K562 (cell line): ENCODE data around the gene CCN2. TPM values are rescaled to one million over a fixed set of nuclear protein-coding genes. Genes with fewer than 3 reads are reported as not detected.

Experiments used
- ATAC-seq: fragments of 200-7000 bp; cut with Tn5 transposase; 3 replicates; pipeline ENCODE4 v1.9.1; 2020; ENCODE audit warnings: moderate library complexity
- BruUV-seq: library from RNA; stranded (reverse); fragments of 400-500 nt; replicated peaks from 2 replicates; lab custom pipeline; 2021; lab: Mats Ljungman, UMichigan
- CTCF ChIA-PET: fragments of 300-600 bp; formaldehyde crosslinking; extraction: SDS; loops from one replicate; lab custom pipeline; 2021; ENCODE audit warnings: low intra/inter-chr PET ratio; lab: Yijun Ruan, JAX
- POLR2A ChIA-PET: fragments of 300-600, 350-650 bp; sonication (Branson Sonifier 250); formaldehyde crosslinking; extraction: SDS; loops from one replicate; lab custom pipeline; 2021; ENCODE audit warnings: antibody characterized with exemption, inconsistent platforms; lab: Yijun Ruan, JAX
- DNase-seq, 4 experiments: peaks; one replicate each; pipeline versions ENCODE4 v3.0.0 to v3.0.0-alpha.2; 2011 to 2018; ENCODE audit warnings: low spot score in 3 of 4, mixed read lengths in 3 of 4; ENCODE audit errors: extremely low read depth in 1 of 4
- FAIRE-seq: peaks from 2 replicates; lab custom pipeline; 2011; peaks lifted over from hg19 to GRCh38; lab: Jason Lieb, UNC
- H2AFZ ChIP-seq: 2 replicates; pipeline ENCODE4 v1.6.0; 2011; ENCODE audit warnings: low read depth, low read length, control low read depth, inconsistent platforms
- H3K27ac ChIP-seq: fragments of 200-600 bp; 3 replicates; pipeline ENCODE4 v1.8.0; 2011; ENCODE audit warnings: low read depth, mild to moderate bottlenecking, control low read depth, inconsistent platforms, low read length, moderate library complexity, mixed read lengths; ENCODE audit errors: extremely low read depth
- H3K27me3 ChIP-seq, 2 experiments: fragments of 300-600 bp in 1 of 2; 2 replicates in 1 of 2; 3 replicates in 1 of 2; pipeline versions ENCODE4 v1.6.0 to v1.8.0; 2011; ENCODE audit warnings: inconsistent platforms in 2 of 2, low read length in 2 of 2, mild to moderate bottlenecking in 1 of 2, mixed read lengths in 1 of 2, moderate library complexity in 1 of 2; ENCODE audit not compliant: control insufficient read depth in 2 of 2, insufficient read depth in 2 of 2
- H3K36me3 ChIP-seq: fragments of 300-600 bp; 3 replicates; pipeline ENCODE4 v1.8.0; 2011; ENCODE audit warnings: mild to moderate bottlenecking, low read length, inconsistent platforms; ENCODE audit not compliant: control insufficient read depth, insufficient read depth
- H3K4me1 ChIP-seq, 2 experiments: fragments of 200-600 bp in 1 of 2; replicated peaks in 1 of 2; 2 replicates in 1 of 2; 3 replicates in 1 of 2; pipeline versions ENCODE4 v1.5.1 to v1.8.0; 2011; ENCODE audit warnings: inconsistent platforms in 2 of 2, low read length in 2 of 2, mild to moderate bottlenecking in 1 of 2, mixed read lengths in 1 of 2, moderate library complexity in 1 of 2; ENCODE audit not compliant: control insufficient read depth in 2 of 2, insufficient read depth in 2 of 2
- H3K4me2 ChIP-seq: 2 replicates; pipeline ENCODE4 v1.6.1; 2011; ENCODE audit warnings: low read length, control low read depth, inconsistent platforms, mixed read lengths; ENCODE audit not compliant: insufficient read depth
- H3K4me3 ChIP-seq: fragments of 200-600 bp; sonication (generic), shearing (Covaris generic); 2 replicates; pipeline ENCODE4 v1.5.1; 2016; ENCODE audit warnings: control low read depth, inconsistent platforms
- H3K79me2 ChIP-seq: fragments of 200-600 bp; 3 replicates; pipeline ENCODE4 v1.8.0; 2011; ENCODE audit warnings: low read length, inconsistent platforms; ENCODE audit not compliant: control insufficient read depth, insufficient read depth
- H3K9ac ChIP-seq, 2 experiments: 2 replicates each; pipeline versions ENCODE4 v1.6.0 to v1.6.1; 2011; ENCODE audit warnings: low read depth in 2 of 2, low read length in 2 of 2, control low read depth in 1 of 2, inconsistent platforms in 1 of 2, mild to moderate bottlenecking in 1 of 2, mixed read lengths in 1 of 2; ENCODE audit not compliant: insufficient read depth in 1 of 2
- H3K9me1 ChIP-seq: one replicate; pipeline ENCODE4 v1.6.0; 2011; ENCODE audit warnings: inconsistent platforms, mild to moderate bottlenecking, low read length, moderate library complexity; ENCODE audit not compliant: control insufficient read depth, insufficient read depth
- H3K9me3 ChIP-seq: replicated peaks from 2 replicates; pipeline ENCODE4 v1.5.1; 2011; ENCODE audit warnings: low read depth, low read length, inconsistent platforms; ENCODE audit not compliant: control insufficient read depth, insufficient read depth
- H4K20me1 ChIP-seq: replicated peaks from 2 replicates; pipeline ENCODE4 v1.6.1; 2011; ENCODE audit warnings: low read length, inconsistent platforms, mixed read lengths; ENCODE audit not compliant: control insufficient read depth, insufficient read depth
- BHLHE40 ChIP-seq: IDR thresholded peaks from 2 replicates; pipeline ENCODE4 v1.6.1; 2011; ENCODE audit warnings: low read length, improper control_type of control experiment
- CTBP1 ChIP-seq: fragments of 450-650 bp; IDR thresholded peaks from 2 replicates; pipeline ENCODE4 v1.6.1; 2016; ENCODE audit warnings: borderline replicate concordance
- MYBL2 ChIP-seq, 2 experiments: fragments of 450-650 bp in 1 of 2; sonication (generic) in 1 of 2; formaldehyde crosslinking in 1 of 2; IDR thresholded peaks; 2 replicates each; pipeline versions ENCODE4 v1.6.1 to v1.8.1; 2017 to 2022; ENCODE audit warnings: borderline replicate concordance in 1 of 2, inconsistent platforms in 1 of 2, low read depth in 1 of 2, mild to moderate bottlenecking in 1 of 2, missing genetic modification reagents in 1 of 2, moderate library complexity in 1 of 2
- NBN ChIP-seq: fragments of 450-650 bp; IDR thresholded peaks from 2 replicates; pipeline ENCODE4 v1.6.1; 2016; ENCODE audit warnings: low read depth, mild to moderate bottlenecking
- NFIX ChIP-seq: fragments of 250-450 bp; sonication (Bioruptor Pico); IDR thresholded peaks from 2 replicates; pipeline ENCODE4 v1.4.0; 2020; ENCODE audit warnings: low read depth, mild to moderate bottlenecking, moderate library complexity
- RBM39 ChIP-seq: fragments of 200-400 bp; formaldehyde crosslinking; optimal IDR thresholded peaks from 2 replicates; pipeline ENCODE3; 2018; ENCODE audit warnings: low read depth, low read length
- SMARCA5 ChIP-seq: fragments of 450-650 bp; IDR thresholded peaks from 2 replicates; pipeline ENCODE4 v1.6.1; 2016
- SMARCB1 ChIP-seq: IDR thresholded peaks from 2 replicates; pipeline ENCODE4 v1.6.1; 2011; ENCODE audit warnings: improper control_type of control experiment, low read depth; ENCODE audit not compliant: insufficient read length
- SP2 ChIP-seq: IDR thresholded peaks from 2 replicates; pipeline ENCODE4 v1.6.1; 2011; ENCODE audit warnings: mild to moderate bottlenecking, low read depth, low read length, moderate library complexity; ENCODE audit not compliant: poor library complexity, severe bottlenecking; ENCODE audit errors: extremely low read depth
- SRSF9 ChIP-seq: fragments of 200-400 bp; formaldehyde crosslinking; IDR thresholded peaks from 2 replicates; pipeline ENCODE4 v1.6.1; 2017; ENCODE audit warnings: low read depth, low read length, borderline replicate concordance
- ZNF780A ChIP-seq: fragments of 250-450 bp; sonication (Bioruptor Pico); IDR thresholded peaks from 2 replicates; pipeline ENCODE4 v1.5.0; 2021; ENCODE audit warnings: mild to moderate bottlenecking
- WGBS: fragments of 100-300 bp; shearing (Covaris generic); methylation state at CpG from one replicate; pipeline ENCODE4 v1.1.6; 2016; ENCODE audit warnings: low coverage, mixed read lengths; ENCODE audit not compliant: insufficient coverage; ENCODE audit errors: missing lambda C conversion rate; 5-methylcytosine and 5-hydroxymethylcytosine counted together
- in situ Hi-C: fragments of 300-500 bp; cut with MboI; formaldehyde crosslinking; loops from 4 replicates; pipeline ENCODE4 v1.15.0; 2018; ENCODE audit warnings: inconsistent platforms, mixed read lengths
- intact Hi-C: fragments of 100-400 bp; cut with micrococcal nuclease; formaldehyde crosslinking; loops from 2 replicates; pipeline ENCODE4 v1.14.2; 2022
- polyA plus RNA-seq, 8 experiments: library from polyadenylated mRNA; depleted of rRNA in 4 of 8; stranded (reverse) in 5 of 8; unstranded in 3 of 8; fragments of >200 nt; fragmentation: Nextera tagmentation in 2 of 8; fragmentation: Illumina TruSeq in 1 of 8; extraction: Ambion mirVana in 2 of 8; extraction: Trizol in 1 of 8; gene quantifications; 2 replicates each; pipeline versions ENCODE4 v1.2.1 to v1.2.3, GENCODE V29; 2011 to 2014; ENCODE audit warnings: inconsistent platforms in 1 of 8, missing spikeins in 1 of 8
- total RNA-seq, 7 experiments: library from RNA; depleted of rRNA in 6 of 7; stranded (reverse); fragments of >200 nt in 6 of 7; fragmentation: Illumina TruSeq in 2 of 7; extraction: Trizol in 2 of 7; gene quantifications; 2 replicates each; pipeline versions ENCODE4 v1.2.1 to v1.2.3, GENCODE V29; 2011 to 2021; ENCODE audit warnings: low replicate concordance in 1 of 7
- TF ChIP-seq, protein P1 (sequence below): fragments of 250-450 bp; sonication (Bioruptor Pico); IDR thresholded peaks from 2 replicates; pipeline ENCODE4 v1.8.0; 2022; ENCODE audit warnings: inconsistent platforms
- TF ChIP-seq, protein P2 (sequence below), 2 experiments: fragments of 200-800 bp in 1 of 2; sonication (Bioruptor generic) in 1 of 2; sonication (generic) in 1 of 2; formaldehyde crosslinking in 1 of 2; IDR thresholded peaks in 1 of 2; conservative IDR thresholded peaks in 1 of 2; 2 replicates each; pipeline versions ENCODE4 v1.5.0 to v1.6.1; 2016 to 2020; ENCODE audit warnings: missing compliant biosample characterization in 1 of 2, missing genetic modification characterization in 1 of 2, missing genetic modification reagents in 1 of 2
- TF ChIP-seq, protein P3 (sequence below): fragments of 450-650 bp; IDR thresholded peaks from 2 replicates; pipeline ENCODE4 v1.6.1; 2016; ENCODE audit warnings: low read depth, mild to moderate bottlenecking, moderate library complexity

CCN2 gene
- total and polyA plus RNA-seq, 9 of the 15 experiments (the other 6 are each of a cell fraction or from before 2014, with no cell fraction given) = 0.40 TPM; not detected in 8

DNA sequence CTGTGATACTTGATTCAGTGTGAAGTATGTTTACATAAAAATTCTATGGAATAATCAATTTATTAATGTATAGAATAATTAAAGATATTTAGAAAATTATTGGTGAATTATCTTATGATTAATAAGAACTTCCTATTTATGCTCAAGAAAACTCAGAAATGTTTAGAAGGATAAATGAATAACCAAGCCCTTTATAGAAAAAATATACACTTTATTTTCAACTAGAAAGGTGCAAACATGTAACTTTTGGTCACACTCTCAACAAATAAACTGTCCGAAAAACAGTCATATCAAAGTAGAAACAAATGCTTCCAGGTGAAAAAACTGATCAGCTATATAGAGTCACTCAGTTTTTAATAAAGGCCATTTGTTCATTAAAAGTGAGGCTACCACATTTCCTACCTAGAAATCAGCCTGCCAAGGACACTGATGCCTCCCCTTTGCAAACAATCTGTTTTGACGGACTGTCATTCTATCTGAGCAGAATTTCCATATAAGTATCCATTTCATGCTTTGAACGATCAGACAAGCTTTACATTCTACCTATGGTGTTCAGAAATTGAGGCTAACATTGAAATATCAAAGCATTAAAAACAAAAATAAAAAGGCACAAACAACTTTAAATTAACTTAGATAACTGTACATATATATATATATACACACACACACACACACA is 3.0 kb downstream of the CCN2 start (continued):
- TF ChIP-seq SMARCB1 = no peak
- no peak for TF ChIP-seq BHLHE40

- Histone ChIP-seq H3K27me3 (peaks cover 5 to 14% of the 10 kb centered on the region in 2 experiments; a peak in 4 of 5 replicates), H3K4me3 (no peak overlapping the region), H4K20me1 (no peaks in the 10 kb centered on the region), H3K27ac (no peak overlapping the region), H3K36me3 (no peaks in the 10 kb centered on the region), H3K9me1 (no peaks in the 10 kb centered on the region), H3K9ac (no peak overlapping the region), H2AFZ (no peak overlapping the region), H3K4me2 (no peak overlapping the region), H3K9me3 (no peaks in the 10 kb centered on the region), H3K4me1 (peaks cover 0 to 5% of the 10 kb centered on the region in 2 experiments; a peak in 1 of 5 replicates), H3K79me2 (no peaks in the 10 kb centered on the region)
- no TSS peak for BruUV-seq
- DNase-seq (no peak), FAIRE-seq (no peak), ATAC-seq (no peak)
- in situ Hi-C loops = no loop called here
- WGBS = 0% methylated on average over 6 of the region's 6 CpGs
- POLR2A ChIA-PET = no interaction called here
- intact Hi-C loops = no loop called here
- CTCF ChIA-PET = no interaction called here
- TF ChIP-seq, protein P1, sequence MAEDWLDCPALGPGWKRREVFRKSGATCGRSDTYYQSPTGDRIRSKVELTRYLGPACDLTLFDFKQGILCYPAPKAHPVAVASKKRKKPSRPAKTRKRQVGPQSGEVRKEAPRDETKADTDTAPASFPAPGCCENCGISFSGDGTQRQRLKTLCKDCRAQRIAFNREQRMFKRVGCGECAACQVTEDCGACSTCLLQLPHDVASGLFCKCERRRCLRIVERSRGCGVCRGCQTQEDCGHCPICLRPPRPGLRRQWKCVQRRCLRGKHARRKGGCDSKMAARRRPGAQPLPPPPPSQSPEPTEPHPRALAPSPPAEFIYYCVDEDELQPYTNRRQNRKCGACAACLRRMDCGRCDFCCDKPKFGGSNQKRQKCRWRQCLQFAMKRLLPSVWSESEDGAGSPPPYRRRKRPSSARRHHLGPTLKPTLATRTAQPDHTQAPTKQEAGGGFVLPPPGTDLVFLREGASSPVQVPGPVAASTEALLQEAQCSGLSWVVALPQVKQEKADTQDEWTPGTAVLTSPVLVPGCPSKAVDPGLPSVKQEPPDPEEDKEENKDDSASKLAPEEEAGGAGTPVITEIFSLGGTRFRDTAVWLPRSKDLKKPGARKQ (CRISPR knock-in tag) = no peak
- TF ChIP-seq SMARCA5 (no peak), NFIX (no peak), MYBL2 (IDR thresholded peaks at IDR 0.05; ENCODE audit: low read depth) (no peak), MYBL2 (CRISPR knock-in tag; IDR thresholded peaks at IDR 0.05; ENCODE audit: borderline replicate concordance) (no peak), SRSF9 (no peak), SP2 (no peak), RBM39 (no peak), CTBP1 (no peak), ZNF780A (CRISPR knock-in tag) (no peak), NBN (no peak)
- TF ChIP-seq, protein P2, sequence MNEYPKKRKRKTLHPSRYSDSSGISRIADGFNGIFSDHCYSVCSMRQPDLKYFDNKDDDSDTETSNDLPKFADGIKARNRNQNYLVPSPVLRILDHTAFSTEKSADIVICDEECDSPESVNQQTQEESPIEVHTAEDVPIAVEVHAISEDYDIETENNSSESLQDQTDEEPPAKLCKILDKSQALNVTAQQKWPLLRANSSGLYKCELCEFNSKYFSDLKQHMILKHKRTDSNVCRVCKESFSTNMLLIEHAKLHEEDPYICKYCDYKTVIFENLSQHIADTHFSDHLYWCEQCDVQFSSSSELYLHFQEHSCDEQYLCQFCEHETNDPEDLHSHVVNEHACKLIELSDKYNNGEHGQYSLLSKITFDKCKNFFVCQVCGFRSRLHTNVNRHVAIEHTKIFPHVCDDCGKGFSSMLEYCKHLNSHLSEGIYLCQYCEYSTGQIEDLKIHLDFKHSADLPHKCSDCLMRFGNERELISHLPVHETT (CRISPR knock-in tag; conservative IDR thresholded peaks at IDR 0.05 in 1 of 2, IDR thresholded peaks at IDR 0.05 in 1 of 2) = no peak
- TF ChIP-seq, protein P3, sequence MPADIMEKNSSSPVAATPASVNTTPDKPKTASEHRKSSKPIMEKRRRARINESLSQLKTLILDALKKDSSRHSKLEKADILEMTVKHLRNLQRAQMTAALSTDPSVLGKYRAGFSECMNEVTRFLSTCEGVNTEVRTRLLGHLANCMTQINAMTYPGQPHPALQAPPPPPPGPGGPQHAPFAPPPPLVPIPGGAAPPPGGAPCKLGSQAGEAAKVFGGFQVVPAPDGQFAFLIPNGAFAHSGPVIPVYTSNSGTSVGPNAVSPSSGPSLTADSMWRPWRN = no peak
Observed at GRCh38 chr6:131946992-131947955, 3.9 kb downstream of the CCN2 start.
